Stomach (tissue), 4 donors: ENCODE measurements around the gene PACC1.

Experiments
- EP300 ChIP-seq: sonication (generic); formaldehyde crosslinking; IDR thresholded peaks from one replicate; pipeline ENCODE4 v1.6.1; 2017; ENCODE audit warnings: antibody characterized with exemption
- POLR2A ChIP-seq, 4 donors: fragments of 450-650 bp; IDR thresholded peaks; one replicate each; pipeline ENCODE4 v1.6.1; 2016; ENCODE audit warnings: antibody characterized with exemption in 4 of 4, control low read depth in 2 of 4, mild to moderate bottlenecking in 1 of 4, moderate library complexity in 1 of 4
- POLR2AphosphoS5 ChIP-seq, 3 donors: sonication (generic); formaldehyde crosslinking; IDR thresholded peaks; one replicate each; pipeline ENCODE4 v1.6.1; 2016; ENCODE audit warnings: antibody characterized with exemption in 3 of 3
- TF ChIP-seq, protein P1 (sequence below), 7 experiments: fragments of 450-650 bp in 4 of 7; fragments of 200-600 bp in 3 of 7; sonication (generic) in 3 of 7; IDR thresholded peaks; one replicate each; pipeline ENCODE4 v1.5.1; 2016 to 2019; ENCODE audit warnings: antibody characterized with exemption in 7 of 7, control low read depth in 2 of 7, mild to moderate bottlenecking in 1 of 7

DNA sequence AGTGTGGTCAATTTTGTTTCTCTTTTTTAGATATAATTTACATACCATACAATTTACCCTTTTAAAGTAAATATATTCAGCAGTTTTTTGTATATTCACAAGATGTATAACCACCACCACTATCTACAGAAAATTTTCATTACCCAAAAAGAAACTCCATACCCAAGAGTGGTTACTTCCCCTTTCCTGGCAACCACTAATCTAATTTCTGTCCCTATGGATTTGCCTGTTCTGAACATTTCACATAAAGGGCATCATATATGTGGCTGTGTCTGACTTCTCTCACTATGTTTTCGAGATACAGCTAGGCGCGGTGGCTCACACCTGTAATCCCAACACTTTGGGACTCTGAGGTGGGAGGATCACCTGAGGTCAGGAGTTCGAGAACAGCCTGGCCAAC, 13.6 kb downstream of the PACC1 start:
- TF ChIP-seq, protein P1, sequence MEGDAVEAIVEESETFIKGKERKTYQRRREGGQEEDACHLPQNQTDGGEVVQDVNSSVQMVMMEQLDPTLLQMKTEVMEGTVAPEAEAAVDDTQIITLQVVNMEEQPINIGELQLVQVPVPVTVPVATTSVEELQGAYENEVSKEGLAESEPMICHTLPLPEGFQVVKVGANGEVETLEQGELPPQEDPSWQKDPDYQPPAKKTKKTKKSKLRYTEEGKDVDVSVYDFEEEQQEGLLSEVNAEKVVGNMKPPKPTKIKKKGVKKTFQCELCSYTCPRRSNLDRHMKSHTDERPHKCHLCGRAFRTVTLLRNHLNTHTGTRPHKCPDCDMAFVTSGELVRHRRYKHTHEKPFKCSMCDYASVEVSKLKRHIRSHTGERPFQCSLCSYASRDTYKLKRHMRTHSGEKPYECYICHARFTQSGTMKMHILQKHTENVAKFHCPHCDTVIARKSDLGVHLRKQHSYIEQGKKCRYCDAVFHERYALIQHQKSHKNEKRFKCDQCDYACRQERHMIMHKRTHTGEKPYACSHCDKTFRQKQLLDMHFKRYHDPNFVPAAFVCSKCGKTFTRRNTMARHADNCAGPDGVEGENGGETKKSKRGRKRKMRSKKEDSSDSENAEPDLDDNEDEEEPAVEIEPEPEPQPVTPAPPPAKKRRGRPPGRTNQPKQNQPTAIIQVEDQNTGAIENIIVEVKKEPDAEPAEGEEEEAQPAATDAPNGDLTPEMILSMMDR (IDR thresholded peaks at IDR 0.05), result no peak
- TF ChIP-seq POLR2AphosphoS5 (IDR thresholded peaks at IDR 0.05), result no peak
- no peak for TF ChIP-seq POLR2A (IDR thresholded peaks at IDR 0.05)
- TF ChIP-seq EP300, result no peak
